ENCODE results near the gene TNNT1.

DNA sequence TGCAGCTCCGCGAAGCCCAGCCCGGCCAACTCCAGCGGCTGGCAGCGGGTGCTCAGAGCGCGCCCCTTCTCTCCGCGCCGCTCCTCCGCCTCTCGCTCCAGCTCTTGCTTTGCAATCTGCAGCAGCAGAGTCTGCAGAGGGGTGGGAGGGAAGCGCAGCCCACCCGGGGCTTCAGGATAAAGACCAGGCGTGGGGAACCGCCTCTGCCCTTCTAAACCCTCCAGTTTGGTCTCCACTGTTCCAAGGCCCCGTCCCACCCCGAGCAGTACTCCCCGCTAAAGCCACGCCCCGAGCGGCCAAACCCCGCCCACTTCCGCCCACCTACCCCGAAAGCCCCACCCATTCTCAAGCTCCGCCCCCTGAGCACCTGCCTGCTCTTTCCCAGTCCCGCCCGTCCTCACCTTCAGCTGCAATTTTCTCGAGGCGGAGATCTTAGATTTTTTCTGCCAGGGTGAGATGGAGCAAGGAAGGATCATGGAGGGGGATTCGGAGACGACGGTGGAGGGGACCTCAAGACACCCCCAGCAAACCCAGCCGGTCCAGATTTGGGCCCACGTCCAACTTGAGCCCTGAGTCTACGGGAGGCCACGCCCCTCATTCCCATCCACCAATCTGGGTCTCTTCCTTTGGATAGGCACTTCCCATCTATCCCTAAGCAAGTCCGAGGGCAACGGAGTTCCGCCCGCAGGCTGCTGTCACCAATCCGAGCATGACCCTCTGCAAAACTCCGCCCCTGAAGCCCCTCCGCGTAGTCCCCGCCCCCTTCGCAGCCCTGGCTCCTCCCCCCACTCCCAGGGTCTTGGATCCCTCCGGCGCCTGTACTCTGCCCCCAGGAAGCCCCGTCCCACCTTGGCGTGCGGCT, 7.4 kb upstream of the TNNT1 start:
- no peak for TF ChIP-seq EZH2phosphoT487 (IDR thresholded peaks at IDR 0.05; ENCODE audit: low read depth)
- TF ChIP-seq, protein P1, sequence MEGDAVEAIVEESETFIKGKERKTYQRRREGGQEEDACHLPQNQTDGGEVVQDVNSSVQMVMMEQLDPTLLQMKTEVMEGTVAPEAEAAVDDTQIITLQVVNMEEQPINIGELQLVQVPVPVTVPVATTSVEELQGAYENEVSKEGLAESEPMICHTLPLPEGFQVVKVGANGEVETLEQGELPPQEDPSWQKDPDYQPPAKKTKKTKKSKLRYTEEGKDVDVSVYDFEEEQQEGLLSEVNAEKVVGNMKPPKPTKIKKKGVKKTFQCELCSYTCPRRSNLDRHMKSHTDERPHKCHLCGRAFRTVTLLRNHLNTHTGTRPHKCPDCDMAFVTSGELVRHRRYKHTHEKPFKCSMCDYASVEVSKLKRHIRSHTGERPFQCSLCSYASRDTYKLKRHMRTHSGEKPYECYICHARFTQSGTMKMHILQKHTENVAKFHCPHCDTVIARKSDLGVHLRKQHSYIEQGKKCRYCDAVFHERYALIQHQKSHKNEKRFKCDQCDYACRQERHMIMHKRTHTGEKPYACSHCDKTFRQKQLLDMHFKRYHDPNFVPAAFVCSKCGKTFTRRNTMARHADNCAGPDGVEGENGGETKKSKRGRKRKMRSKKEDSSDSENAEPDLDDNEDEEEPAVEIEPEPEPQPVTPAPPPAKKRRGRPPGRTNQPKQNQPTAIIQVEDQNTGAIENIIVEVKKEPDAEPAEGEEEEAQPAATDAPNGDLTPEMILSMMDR (IDR thresholded peaks at IDR 0.05; ENCODE audit: low read depth, low read length), result no peak
